ENCODE results near the gene GIPC3. TPM values are rescaled to one million over a fixed set of nuclear protein-coding genes. Genes with fewer than 3 reads are reported as not detected.

GIPC3 gene
- total and polyA plus RNA-seq, 12 donors, result 0.33 to 5.9 (median 3.2) TPM

GRCh38 chr19:3604987-3605343, 19.7 kb downstream of the GIPC3 start:
- peak overlapping the region in 3 of 5 donors; percentile 38 to 94 (median 69) for H3K27ac ChIP-seq
- H3K4me3 ChIP-seq, result peak overlapping the region in 1 of 4 donors; percentile 62
- peak in 2 of 7 donors; percentile 22 to 26 for DNase-seq
- intact Hi-C loops (cut with DNase I), result no loop called here
- H3K4me1 ChIP-seq (replicated peaks in 1 of 2), result peaks cover 42 to 57% of the 10 kb centered on the region in 2 donors
- H3K9me3 ChIP-seq (replicated peaks in 1 of 3), result no peaks in the 10 kb centered on the region
- H3K27me3 ChIP-seq, result no peaks in the 10 kb centered on the region
- no peaks in the 10 kb centered on the region for H3K36me3 ChIP-seq (replicated peaks in 1 of 2)
- TF ChIP-seq POLR2A (IDR thresholded peaks at IDR 0.05), result no peak
- TF ChIP-seq, protein P1, sequence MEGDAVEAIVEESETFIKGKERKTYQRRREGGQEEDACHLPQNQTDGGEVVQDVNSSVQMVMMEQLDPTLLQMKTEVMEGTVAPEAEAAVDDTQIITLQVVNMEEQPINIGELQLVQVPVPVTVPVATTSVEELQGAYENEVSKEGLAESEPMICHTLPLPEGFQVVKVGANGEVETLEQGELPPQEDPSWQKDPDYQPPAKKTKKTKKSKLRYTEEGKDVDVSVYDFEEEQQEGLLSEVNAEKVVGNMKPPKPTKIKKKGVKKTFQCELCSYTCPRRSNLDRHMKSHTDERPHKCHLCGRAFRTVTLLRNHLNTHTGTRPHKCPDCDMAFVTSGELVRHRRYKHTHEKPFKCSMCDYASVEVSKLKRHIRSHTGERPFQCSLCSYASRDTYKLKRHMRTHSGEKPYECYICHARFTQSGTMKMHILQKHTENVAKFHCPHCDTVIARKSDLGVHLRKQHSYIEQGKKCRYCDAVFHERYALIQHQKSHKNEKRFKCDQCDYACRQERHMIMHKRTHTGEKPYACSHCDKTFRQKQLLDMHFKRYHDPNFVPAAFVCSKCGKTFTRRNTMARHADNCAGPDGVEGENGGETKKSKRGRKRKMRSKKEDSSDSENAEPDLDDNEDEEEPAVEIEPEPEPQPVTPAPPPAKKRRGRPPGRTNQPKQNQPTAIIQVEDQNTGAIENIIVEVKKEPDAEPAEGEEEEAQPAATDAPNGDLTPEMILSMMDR (IDR thresholded peaks at IDR 0.05), result no peak
- 55 to 71% (median 57%) methylated on average over 5 to 11 of the region's 11 CpGs for WGBS, 4 donors

DNA sequence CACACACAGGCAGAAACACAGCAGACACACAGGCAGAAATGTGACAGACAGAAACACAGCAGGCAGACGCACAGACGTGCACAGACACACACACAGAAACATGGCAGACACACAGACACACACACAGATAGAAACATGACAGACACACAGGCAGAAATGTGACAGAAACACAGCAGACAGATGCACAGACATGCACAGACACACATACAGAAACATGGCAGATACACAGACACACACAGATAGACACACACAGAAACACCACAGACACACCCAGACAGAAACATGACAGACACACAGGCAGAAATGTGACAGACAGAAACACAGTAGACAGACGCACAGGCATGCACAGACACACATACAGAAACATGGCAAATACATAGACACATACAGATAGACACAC, 20.1 kb downstream of the GIPC3 start:
- intact Hi-C loops (cut with DNase I), result no loop called here
- H3K4me3 ChIP-seq, result peak overlapping the region in 1 of 4 donors; percentile 62
- peaks cover 42 to 57% of the 10 kb centered on the region in 2 donors for H3K4me1 ChIP-seq (replicated peaks in 1 of 2)
- DNase-seq, result no peak
- H3K27ac ChIP-seq, result peak overlapping the region in 1 of 5 donors; percentile 94
- H3K27me3 ChIP-seq, result no peaks in the 10 kb centered on the region
- no peaks in the 10 kb centered on the region for H3K36me3 ChIP-seq (replicated peaks in 1 of 2)
- 50 to 62% (median 61%) methylated on average over 3 of the region's 3 CpGs for WGBS, 4 donors
- no peaks in the 10 kb centered on the region for H3K9me3 ChIP-seq (replicated peaks in 1 of 3)
- no peak for TF ChIP-seq POLR2A (IDR thresholded peaks at IDR 0.05)
- TF ChIP-seq, protein P1 (IDR thresholded peaks at IDR 0.05), result no peak

DNA sequence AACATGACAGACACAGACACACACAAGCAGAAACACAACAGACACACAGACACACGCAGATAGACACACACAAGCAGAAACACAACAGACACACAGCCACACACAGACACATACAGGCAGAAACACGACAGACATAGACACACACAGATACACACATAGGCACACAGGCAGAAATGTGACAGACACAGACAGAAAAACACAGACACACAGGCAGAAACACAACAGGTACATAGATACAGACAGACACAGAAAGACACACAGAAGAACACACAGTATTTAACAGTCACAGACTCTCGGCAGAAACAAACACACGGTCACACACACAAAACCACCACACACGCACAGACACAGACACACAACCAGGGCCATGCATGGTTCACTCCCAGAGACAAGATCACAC, 20.5 kb downstream of the GIPC3 start:
- 41 to 62% (median 46%) methylated on average over 5 of the region's 5 CpGs for WGBS, 4 donors
- peak overlapping the region in 2 of 4 donors; percentile 62 to 73 for H3K4me3 ChIP-seq
- H3K27me3 ChIP-seq, result no peaks in the 10 kb centered on the region
- intact Hi-C loops (cut with DNase I), result no loop called here
- peak overlapping the region in 3 of 5 donors; percentile 78 to 94 (median 83) for H3K27ac ChIP-seq
- peaks cover 42 to 57% of the 10 kb centered on the region in 2 donors for H3K4me1 ChIP-seq (replicated peaks in 1 of 2)
- no peaks in the 10 kb centered on the region for H3K9me3 ChIP-seq (replicated peaks in 1 of 3)
- H3K36me3 ChIP-seq (replicated peaks in 1 of 2), result no peaks in the 10 kb centered on the region
- peak in 1 of 7 donors; percentile 8 for DNase-seq
- TF ChIP-seq POLR2A (IDR thresholded peaks at IDR 0.05), result no peak
- TF ChIP-seq, protein P1 (IDR thresholded peaks at IDR 0.05), result no peak

- DNase-seq, result peak in 6 of 7 donors; percentile 53 to 69 (median 64)
- H3K4me3 ChIP-seq, result peak overlapping the region in 3 of 4 donors; percentile 62 to 73 (median 63)
- TF ChIP-seq, protein P1 (IDR thresholded peaks at IDR 0.05), result no peak
- TF ChIP-seq POLR2A (IDR thresholded peaks at IDR 0.05), result no peak
- no peaks in the 10 kb centered on the region for H3K36me3 ChIP-seq (replicated peaks in 1 of 2)
- no peaks in the 10 kb centered on the region for H3K27me3 ChIP-seq
- intact Hi-C loops (cut with DNase I), result no loop called here
- H3K27ac ChIP-seq, result peak overlapping the region in 4 of 5 donors; percentile 74 to 94 (median 80)
- WGBS, 4 donors, result 1 to 9% (median 5%) methylated on average over 16 to 35 of the region's 35 CpGs; no CpG with 5 or more reads in 1 of the 4 donors
- H3K4me1 ChIP-seq (replicated peaks in 1 of 2), result peaks cover 42 to 57% of the 10 kb centered on the region in 2 donors
- H3K9me3 ChIP-seq (replicated peaks in 1 of 3), result no peaks in the 10 kb centered on the region
These were observed 21.0 kb downstream of the GIPC3 start for GRCh38 chr19:3606174-3606689.

Data from adrenal gland (tissue), 12 donors.